Ovary (tissue), 3 donors: ENCODE data around the gene DOCK8.

Experiments
- EP300 ChIP-seq: sonication (generic); formaldehyde crosslinking; IDR thresholded peaks from one replicate; pipeline ENCODE4 v1.6.1; 2017; ENCODE audit warnings: antibody characterized with exemption
- POLR2A ChIP-seq: fragments of 450-650 bp; IDR thresholded peaks from one replicate; pipeline ENCODE4 v1.6.1; 2017; ENCODE audit warnings: antibody characterized with exemption, mild to moderate bottlenecking, moderate library complexity
- TF ChIP-seq, protein P1 (sequence below), 3 donors: fragments of 450-650 bp in 2 of 3; fragments of 200-600 bp in 1 of 3; IDR thresholded peaks; one replicate each; pipeline versions ENCODE4 v1.5.1 to v1.8.0; 2016 to 2022; ENCODE audit warnings: antibody characterized with exemption in 3 of 3, mild to moderate bottlenecking in 1 of 3
- donor health status: DM: no; HTN: no; CAD: no.

DNA sequence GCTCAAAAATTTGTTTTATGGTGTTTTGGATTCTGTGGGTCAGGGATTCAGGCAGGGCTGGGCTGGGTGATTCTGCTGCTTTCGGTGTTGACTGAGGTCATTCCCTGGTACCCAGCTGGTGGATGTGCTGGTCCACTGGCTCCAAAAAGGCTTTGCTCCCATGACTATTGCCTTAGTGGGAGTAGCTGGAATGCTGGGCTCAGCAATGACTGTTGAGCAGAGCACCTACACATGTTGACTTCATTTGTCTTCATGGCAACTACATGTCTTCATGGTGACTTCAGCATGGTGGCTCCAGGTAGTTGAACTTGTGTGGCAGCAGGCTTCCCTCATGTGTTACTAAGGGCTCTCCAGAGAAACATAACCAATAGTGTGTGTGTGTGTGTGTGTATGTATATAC lies 297.2 kb downstream of the DOCK8 start:
- TF ChIP-seq EP300 (no peak), POLR2A (no peak)
- TF ChIP-seq, protein P1, sequence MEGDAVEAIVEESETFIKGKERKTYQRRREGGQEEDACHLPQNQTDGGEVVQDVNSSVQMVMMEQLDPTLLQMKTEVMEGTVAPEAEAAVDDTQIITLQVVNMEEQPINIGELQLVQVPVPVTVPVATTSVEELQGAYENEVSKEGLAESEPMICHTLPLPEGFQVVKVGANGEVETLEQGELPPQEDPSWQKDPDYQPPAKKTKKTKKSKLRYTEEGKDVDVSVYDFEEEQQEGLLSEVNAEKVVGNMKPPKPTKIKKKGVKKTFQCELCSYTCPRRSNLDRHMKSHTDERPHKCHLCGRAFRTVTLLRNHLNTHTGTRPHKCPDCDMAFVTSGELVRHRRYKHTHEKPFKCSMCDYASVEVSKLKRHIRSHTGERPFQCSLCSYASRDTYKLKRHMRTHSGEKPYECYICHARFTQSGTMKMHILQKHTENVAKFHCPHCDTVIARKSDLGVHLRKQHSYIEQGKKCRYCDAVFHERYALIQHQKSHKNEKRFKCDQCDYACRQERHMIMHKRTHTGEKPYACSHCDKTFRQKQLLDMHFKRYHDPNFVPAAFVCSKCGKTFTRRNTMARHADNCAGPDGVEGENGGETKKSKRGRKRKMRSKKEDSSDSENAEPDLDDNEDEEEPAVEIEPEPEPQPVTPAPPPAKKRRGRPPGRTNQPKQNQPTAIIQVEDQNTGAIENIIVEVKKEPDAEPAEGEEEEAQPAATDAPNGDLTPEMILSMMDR (IDR thresholded peaks at IDR 0.05), result no peak
